HG03159 (cell line): ENCODE measurements around the gene ANKRD39.

Experiments used
- ATAC-seq: cut with Tn5 transposase; IDR thresholded peaks from one replicate; pipeline ENCODE4 v1.9.1; 2021; ENCODE audit warnings: mild to moderate bottlenecking, moderate library complexity; ENCODE audit not compliant: unreplicated experiment

ANKRD39 gene

DNA sequence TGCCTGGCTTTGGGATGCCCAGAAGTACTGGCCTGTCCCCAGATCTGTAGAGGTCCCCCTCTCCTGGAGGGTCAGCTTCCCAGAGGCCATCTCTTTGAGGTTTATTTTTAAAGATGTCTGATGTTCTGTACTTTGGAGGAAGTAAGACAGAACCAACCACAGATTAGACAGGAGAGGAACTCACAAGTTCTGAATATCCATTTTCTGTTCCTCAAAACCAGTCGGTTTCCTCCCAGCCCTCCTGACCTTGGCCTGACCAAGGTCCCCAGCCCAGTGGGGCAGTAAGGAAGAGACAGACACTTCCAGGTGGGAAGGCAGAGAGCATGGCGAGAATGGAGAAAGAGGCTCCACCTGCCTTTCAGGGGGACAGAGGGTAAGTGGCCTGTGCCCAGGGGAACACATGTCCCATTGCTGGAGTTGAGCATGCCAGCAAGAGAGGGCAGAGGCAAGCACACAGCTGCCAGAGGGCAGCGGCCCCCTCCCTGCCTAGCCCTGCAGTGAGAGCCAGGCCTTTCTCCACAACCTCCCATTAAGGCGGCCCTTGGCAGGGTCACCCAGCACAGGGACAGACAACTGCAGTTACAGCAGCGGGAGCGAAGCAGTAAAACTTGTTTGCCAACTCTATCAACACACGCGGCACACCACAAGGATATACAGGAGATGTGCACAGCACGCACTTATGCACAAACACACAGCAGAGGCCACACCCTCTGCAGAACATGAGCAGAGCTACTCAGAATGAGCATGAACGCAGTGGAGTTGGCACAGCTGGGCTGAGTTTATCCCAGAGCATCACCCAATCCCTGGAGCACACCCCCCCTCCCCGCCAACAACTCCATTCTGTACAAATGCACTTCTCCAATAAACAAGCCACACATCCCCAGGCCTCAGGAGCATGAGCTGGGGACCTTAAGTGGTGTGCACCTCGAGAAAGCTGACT, 30.5 kb upstream of the ANKRD39 start:
- ATAC-seq: no peak

DNA sequence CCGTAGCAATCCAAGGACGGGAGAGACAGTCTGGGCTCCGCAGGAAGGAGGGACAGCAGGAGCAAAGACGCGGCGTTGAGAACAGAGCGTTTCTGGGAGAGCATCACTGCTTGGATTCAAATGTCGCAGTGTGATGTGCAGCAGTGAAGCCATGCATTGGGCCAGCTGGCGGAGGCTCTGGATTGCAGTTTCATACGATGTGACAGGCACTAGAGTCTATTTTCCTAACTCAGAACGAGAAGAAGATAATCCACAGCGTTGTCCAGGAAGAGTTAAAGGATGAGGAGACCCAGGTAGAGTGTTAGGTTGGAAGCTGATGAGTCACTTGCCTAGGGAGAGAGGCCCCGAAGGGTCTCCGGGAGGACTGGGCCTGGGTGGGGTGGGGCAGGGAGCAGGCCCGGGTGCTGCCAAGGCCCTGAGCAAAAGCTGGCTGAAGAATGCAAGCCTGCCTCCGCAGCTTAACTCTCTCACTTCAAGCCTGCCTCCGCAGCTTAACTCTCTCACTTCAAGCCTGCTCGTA, 29.7 kb upstream of the ANKRD39 start:
- no peak for ATAC-seq

DNA sequence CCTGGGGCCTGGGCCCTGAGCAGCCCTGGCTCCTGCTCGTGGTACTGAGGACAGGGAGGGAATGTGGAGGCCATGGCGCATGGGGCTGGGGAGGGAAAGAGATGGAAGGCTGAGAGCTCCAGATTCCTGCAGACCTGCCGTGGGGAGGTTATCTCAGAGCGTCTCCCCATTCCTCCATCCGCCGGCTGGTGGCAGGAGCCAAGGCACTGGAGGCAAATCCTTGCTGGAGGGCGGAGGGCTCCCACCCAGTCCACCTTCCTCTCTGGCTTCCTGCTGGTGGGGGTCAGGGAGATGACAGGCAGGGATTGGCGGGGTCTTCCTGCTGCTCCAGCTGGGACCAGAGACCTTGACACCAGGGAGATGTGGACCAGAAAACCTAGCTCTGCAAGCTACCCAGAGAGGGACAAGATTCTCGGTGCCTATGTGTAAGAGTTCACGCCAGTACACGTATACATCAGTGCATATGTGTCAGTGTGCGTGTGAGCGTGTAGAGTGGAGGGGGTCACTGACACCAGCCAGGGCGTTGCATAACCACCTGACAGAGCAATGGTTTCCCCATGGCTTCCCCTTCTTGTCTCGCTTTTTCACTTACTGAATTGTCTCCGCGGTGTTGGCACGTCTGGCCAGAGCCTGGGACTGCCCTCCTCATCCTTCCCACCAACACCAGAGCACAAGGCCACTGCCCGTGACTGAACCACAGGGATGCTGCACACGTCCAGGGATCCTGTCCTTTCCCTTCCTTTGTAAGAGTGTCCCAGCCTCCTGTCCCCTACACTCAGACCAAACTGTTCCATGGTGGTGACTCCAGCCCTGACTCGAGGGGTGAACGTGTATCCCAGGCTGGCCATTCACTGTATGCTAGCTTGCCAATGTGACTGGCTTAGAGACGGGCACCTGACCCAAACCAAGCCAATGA, 27.9 kb upstream of the ANKRD39 start:
- no peak for ATAC-seq

DNA sequence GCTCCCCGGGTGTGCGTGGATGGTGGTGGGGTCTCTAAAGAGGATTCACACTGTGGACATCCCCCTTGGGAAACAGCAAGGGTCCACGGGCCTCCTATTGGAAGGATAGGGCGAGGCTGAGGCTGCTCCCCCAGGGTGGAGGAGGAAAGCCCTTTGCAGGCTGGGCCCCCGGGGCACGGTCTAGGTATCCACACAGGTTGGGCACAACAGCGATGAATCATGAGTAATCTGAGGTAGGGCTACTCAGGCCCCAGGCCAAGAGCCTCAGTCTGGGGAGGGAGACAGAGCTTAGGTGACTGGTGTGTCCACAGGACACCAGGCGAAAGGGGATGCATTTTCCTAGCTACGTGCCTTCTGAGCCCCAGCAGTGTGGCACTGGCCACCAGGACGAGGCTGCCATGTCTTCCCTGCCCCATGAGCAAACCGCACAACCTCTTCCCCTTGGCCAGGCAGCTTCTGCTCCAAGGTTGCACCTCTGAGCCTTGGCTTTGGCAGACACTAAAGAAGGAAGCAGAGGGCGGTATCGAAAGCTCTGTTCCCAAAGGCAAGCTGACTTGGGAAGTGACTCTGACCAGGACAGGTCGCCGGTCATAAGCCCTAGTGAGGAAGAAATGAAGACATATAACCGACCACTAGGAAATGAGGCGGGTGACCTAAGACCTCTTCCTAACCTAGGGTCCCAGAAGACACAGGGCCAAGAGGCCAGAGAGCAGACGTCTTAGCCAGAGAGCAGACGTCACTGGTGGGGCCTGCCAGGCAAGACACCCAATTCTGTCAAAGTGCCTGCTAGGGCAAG, 26.7 kb upstream of the ANKRD39 start:
- no peak for ATAC-seq

DNA sequence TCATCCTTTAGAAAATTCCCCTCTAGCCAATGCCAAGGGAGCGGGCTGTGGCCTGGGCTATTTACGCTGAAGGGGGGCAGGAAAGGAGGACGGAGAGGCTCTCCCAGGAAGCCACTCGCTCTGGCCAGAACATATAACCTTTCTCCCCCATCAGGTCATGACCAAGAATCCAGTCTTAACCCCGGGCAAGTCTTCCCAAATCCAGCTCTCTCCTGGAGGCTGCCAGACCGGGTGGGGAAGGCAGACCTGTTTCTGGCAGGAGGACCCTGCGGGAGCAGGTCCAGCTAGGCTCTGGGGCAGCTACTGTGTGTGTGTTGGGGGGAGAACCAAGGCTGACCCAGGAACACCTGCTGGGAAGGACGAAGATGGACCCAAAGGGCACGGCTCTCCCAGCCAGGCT, 25.5 kb upstream of the ANKRD39 start:
- no peak for ATAC-seq

DNA sequence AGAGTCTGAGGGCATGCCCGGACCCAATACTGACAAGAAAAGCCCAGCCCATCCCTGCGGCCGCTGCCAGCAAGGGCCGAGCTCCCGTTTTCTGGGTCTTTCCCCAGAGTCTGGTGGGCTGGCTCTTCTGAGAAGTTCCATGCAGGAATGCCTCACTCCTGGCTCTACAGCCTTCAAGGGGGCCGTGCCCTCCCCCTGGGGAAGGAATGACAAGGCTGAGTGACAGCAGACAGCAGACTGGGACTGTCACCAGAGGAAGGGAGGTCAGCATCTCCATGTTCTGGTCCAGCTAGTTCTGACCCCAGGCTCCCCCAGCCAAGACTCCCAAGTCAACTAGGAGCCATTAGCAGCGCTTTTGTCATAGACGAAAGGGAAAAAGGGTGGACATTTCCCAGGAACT, 25.1 kb upstream of the ANKRD39 start:
- no peak for ATAC-seq

DNA sequence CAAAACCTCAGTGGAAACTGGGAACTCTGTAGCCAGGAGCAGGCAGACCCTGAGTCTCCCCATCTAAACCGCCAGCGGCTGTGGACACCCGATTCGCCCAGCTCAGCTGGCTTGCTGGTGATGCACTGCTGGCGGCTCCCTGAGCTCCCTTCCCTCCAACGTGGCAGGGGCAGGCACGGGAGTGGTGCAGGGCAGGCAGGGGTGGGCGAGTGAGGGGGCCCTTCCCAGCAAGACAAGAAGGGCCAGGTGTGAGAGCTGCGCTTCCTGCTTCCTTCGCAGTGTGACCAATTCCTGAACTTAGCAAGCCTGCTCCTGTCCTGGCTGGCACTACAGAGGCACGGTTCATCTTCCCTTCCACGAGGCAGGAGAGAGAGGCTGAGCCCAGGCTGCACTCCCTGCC, 24.4 kb upstream of the ANKRD39 start:
- no peak for ATAC-seq

DNA sequence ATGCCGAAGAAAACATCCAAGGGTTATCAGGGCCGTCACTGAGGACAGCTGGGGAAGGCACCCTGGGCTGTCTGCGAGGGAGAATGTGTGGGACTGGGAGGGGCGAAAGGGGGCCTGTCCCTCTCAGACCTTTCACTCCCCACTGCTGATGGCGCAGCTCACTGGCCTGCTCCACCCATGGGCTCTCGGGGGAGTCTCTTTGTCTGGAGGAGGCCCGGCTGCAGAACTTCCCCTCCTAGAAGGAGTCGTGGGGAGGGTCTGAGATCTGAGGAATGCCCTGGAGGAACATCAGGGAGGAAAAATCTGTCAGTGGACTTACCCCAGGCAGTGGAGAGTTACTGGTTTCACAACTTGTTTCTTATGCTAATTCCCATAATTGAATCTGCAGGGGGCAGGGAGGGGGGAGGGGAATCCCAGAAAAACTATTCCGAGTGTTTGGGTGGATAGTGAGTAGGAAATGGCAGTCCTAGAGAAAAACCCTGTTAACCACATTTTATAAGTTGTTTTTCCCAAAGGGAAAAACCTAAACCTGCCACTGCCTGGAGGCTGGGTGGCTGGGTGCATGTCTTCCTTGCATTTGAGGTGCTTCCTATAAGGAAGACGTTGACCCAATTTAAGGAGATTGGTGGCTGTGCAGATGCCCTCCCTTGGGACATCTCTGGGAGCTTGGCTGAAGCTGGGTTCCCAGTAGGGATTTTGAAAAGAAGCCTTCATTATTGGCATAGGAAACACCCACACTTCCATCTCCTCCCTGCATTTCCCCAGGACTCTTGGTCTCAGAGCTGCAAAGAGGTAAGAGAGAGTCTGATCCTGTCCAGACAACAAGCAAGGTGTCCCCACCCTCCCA, 23.8 kb upstream of the ANKRD39 start:
- no peak for ATAC-seq

DNA sequence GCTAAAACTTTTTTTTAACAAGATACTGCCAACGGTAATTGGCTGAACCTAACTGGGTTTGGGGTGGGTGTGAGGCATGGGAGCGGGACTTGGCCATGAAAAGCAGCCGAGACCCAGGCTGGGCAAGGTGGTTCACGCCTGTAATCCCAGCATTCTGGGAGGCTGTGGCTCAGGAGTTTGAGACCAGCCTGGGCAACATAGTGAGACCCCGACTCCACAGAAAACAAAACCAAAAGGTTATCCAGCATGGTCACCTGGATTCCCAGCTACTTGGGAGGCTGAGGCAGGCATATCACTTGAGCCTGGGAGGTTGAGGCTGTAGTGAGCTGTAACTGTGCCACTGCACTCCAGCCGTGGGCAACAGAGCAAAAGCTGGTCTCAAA, 23.1 kb upstream of the ANKRD39 start:
- ATAC-seq: no peak

DNA sequence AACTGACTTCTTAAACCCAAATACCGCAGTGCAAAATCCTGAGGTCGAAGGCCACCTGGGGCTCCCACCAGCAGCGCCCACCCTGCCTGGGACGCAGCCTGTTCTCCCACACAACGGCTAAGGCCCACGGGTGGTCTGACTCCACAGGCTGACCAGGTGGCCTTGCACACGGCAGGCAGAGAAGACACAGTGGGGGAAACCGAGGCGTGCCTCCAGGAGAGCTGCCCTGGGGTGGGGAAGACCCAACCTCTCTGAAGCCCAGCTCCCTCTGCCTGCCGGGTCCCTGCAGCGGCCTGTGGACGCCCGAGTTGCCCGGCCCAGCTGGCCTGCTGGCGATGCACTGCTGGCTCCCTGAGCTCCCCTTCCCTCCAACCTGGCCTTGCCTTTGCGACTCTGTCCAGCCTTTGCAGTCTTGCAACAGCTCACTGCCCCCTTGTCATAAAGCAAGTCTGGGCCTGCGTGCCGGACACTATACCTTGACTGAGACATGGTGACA, 21.8 kb upstream of the ANKRD39 start:
- no peak for ATAC-seq

DNA sequence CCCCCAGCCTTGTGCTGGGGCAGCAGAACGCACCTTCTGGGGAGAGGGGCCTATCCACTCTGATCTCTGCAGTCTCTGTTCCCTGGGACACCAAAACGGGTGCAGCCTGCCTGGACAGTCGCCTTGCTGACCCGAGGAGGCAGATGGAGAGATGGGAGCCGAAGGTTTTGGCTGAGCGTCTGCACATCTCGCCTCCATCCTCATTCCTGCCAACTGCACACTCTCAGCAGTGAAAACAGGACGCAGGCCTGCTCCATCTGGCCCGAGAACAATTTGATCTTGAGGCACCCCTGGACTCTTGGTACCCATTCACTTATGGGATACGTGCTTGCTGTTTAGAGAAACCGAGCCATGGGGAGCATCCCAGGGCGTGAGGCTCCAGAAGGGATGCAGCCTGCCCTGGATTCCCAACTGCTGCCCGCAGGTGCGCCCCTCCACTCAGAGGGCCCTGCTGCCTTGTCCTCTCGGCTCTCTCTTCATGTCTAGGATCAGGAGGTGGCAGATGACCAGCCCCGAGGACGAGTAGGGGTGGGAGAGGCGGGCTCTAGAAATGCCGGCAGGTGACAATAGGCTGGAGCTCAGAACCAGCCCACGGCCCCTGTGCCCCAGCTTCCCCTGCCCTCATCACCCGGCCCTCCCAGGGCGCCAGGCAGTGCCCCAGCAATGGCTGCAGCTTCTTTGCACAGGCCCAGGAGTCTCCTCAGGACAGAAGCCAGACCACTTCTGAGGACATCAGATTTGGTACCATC, 21.2 kb upstream of the ANKRD39 start:
- no peak for ATAC-seq

DNA sequence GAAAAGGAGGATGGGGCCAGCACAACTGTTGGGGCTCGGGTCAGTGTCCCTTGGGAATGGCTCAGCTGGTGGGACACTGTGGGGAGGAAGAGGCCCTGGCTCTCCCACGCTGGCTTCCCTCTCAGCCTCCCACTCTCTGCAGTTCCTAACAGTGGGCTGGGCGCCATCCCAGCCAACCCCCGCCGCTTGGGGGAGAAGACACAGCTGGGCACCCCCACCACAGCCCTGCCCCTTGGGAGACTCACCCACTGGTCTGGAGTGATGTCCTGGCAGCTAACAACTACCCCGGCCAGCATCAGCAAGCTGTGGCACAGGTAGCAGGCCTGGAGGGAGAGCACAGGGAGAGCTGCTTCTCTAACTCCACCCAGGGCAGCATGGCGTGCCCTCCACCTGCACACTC, 20.4 kb upstream of the ANKRD39 start:
- no peak for ATAC-seq

DNA sequence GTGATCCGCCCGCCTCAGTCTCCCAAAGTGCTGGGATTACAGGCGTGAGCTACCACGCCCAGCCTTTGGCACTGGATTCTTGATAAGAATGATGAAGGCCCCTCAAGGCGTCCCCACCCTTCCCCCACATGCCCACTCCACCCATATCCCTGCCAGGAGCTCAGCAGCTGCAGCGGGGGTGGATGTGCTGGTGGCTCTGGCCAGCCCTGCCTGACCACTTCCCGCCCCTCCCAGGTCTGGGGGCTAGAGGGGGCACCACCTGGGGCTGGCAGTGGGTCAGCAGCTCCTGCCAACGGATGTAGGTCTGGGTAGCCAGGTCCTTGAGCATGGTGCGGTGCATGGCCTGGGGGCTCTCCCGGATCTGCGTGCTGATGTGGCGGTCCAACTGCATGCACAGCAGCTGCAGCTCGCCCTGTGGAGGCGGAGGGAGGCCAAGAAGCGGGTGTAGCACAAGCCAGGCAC, 19.8 kb upstream of the ANKRD39 start:
- no peak for ATAC-seq

DNA sequence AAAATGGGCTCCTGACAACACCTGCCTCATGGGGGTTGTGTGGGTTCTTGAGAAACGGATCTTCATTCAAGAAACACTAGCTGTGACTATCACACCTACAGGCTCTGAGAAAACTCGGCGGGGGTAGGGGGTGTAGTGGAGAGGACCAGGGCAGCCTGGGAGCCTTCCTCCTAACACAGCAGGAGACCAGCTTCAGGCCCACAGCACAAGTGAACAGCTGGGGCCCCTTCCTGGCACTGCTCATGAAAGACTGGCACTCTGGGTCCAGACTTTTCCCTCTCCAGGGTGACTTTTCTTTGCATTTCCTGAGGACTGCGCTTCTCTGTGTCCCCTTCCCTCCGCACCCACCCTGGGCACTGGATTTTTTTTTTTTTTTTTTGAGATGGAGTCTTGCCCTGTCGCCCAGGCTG, 19.2 kb upstream of the ANKRD39 start:
- ATAC-seq: no peak

DNA sequence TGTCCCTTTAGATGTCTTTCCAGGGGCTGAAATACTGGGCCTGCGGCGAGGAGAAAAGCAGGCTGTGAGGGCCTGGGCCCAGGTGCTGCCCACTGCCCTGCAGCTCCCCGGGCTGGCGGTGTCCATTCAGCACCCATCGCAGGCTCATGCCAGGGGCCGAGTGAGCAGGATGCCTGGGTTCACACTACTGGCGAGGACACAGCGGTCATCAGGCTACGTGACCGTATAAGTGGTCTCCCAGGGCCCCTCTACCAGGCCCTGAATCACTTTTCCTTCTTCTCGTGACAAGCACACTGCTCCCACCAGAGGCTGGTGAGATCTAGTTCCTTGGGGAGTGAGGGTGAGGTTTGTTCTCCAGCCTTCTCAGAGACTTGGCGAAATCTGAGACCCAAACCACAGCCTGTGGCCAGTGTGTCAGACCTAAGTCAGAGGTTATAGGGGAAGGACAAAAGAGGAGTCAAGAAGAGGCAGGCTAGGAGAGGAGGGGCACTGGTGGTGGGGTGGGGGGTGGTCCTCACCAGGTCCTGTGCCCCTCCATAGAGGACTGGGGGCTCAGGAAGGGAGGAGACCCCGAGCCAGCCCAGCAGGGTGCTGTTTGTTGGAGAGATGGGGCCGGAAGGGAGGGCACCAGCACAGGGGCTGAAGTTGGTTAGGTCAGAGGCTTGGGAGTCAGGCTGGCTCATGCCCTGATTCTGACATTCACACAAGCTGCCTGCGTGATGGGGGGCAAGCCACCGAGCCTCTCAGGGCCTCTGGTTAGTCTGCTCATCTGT, 18.6 kb upstream of the ANKRD39 start:
- no peak for ATAC-seq

DNA sequence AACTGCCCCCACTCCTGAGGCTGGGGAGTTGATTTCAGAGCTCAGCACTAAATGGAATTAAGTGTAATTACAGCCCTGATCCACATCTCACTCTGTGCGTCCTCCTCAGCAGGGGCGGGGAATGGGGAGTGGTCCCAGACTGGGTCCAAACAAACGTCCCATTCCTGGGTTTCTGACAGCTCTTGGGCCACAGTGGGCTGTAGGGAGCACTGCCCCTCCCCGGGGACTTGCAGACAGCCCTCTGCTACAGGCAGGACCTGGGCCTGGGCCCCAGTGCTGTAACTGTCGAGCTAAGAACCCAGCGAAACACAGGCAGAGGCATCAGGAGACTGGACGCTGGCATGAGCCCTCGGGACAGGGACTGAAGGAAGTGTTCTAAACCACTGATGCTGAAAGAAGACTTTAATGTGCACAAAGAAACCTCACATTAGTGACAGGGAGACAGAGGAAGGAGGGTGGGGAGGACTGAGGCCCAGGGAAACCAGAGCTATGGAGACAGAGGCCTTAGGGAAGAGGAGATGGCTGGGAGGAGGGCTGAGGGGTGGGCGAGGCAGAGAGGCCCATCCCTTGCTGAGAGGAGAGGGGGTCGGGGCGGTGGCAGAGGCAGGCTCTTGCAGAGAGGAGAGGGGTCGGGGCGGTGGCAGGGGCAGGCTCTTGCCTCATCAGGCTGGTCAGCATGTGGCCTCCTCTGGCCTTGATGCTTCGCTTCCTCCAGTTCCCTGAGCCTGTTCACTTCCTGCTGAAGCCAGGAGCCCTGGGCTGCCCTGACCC, 17.9 kb upstream of the ANKRD39 start:
- ATAC-seq: no peak

DNA sequence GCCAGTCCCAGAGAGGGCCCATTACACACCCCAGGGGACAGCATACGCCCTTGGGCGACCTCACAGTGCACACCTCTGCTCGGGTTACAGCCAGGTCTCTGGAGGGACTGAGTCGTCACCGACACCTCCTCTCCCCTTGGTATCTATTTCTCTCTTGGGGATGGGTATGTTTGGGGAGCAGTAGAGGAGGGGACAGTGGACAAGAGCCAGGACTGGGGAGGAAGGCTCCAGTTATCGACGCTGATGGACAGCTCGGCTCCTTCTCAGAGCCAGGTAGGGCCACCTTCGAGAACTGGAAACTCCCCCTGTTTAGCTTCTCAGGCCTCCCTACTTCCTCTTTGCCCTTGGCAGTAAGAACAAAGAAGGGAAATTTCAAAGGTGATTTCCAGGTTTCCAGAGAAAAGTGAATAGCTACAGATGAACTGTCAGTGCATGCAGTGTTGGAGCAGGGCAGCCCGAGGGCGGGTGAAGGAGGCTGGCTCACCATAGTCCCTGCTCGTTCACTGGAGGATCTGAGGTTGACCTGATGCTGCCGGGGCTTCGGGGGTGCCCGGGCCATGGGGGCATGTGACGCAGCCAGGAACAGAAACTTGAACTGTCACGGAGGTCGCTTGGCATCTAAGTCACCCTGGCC, 16.5 kb upstream of the ANKRD39 start:
- no peak for ATAC-seq
